Measurements from ENCODE around the gene MAGEA9B.
"Not testable (repeated sequence)": the region's sequence is repeated elsewhere in the genome, so short reads cannot be mapped to it uniquely, and the experiment has no call there.

Gene MAGEA9B

GRCh38 chrX:149540131-149540620, 47.1 kb downstream of the MAGEA9B start:
- peak overlapping the region; percentile 75 for H3K4me3 ChIP-seq (ENCODE audit: low read depth, low read length)
- peak; percentile 65 for DNase-seq (ENCODE audit: low read depth)

- peak overlapping the region; percentile 50 for H3K4me3 ChIP-seq (ENCODE audit: low read depth, low read length)
- peak; percentile 82 for DNase-seq (ENCODE audit: low read depth)
Measured at GRCh38 chrX:149539283-149540130, 47.8 kb downstream of the MAGEA9B start.

GRCh38 chrX:149537474-149537873, 49.8 kb downstream of the MAGEA9B start:
- H3K4me3 ChIP-seq (ENCODE audit: low read depth, low read length); DNase-seq (ENCODE audit: low read depth): not testable (repeated sequence)

- not testable (repeated sequence) for H3K4me3 ChIP-seq (ENCODE audit: low read depth, low read length); DNase-seq (ENCODE audit: low read depth)
Measured at GRCh38 chrX:149534926-149535602, 52.2 kb downstream of the MAGEA9B start.

- not testable (repeated sequence) for H3K4me3 ChIP-seq (ENCODE audit: low read depth, low read length); DNase-seq (ENCODE audit: low read depth)
Measured at GRCh38 chrX:149533999-149534398, 53.3 kb downstream of the MAGEA9B start.

GRCh38 chrX:149532868-149533267, 54.4 kb downstream of the MAGEA9B start:
- not testable (repeated sequence) for DNase-seq (ENCODE audit: low read depth); H3K4me3 ChIP-seq (ENCODE audit: low read depth, low read length)

Measured in skeletal muscle cell (primary cell).